Natural killer cell (primary cell): ENCODE results near the gene KLF5. TPM values are rescaled to one million over a fixed set of nuclear protein-coding genes. Genes with fewer than 3 reads are reported as not detected.

ENCODE experiments used
- ATAC-seq, 3 donors: fragments of 150-1000 bp in 2 of 3; fragments of 200-7000 bp in 1 of 3; cut with Tn5 transposase; 1 replicate in 1 of 3; 2 replicates in 2 of 3; pipeline ENCODE4 v1.10.0; 2021; ENCODE audit warnings: mild to moderate bottlenecking in 2 of 3, moderate library complexity in 2 of 3
- DNase-seq, 2 donors: peaks; one replicate each; pipeline versions ENCODE4 v3.0.0 to v3.0.0-alpha.2; 2013 to 2021; ENCODE audit warnings: mixed read lengths in 1 of 2
- H3K27ac ChIP-seq: one replicate; pipeline ENCODE4 v1.5.1; 2013; ENCODE audit warnings: mild to moderate bottlenecking, low read length
- H3K27me3 ChIP-seq: one replicate; pipeline ENCODE4 v1.6.1; 2013; ENCODE audit warnings: low read length; ENCODE audit not compliant: control insufficient read depth, insufficient read depth
- H3K36me3 ChIP-seq: one replicate; pipeline ENCODE4 v1.6.1; 2013; ENCODE audit warnings: low read length; ENCODE audit not compliant: control insufficient read depth, insufficient read depth
- H3K4me1 ChIP-seq: one replicate; pipeline ENCODE4 v1.6.1; 2013; ENCODE audit warnings: low read length; ENCODE audit not compliant: control insufficient read depth, insufficient read depth
- H3K4me3 ChIP-seq: one replicate; pipeline ENCODE4 v1.5.1; 2013; ENCODE audit warnings: low read length
- H3K9me3 ChIP-seq: one replicate; pipeline ENCODE4 v1.6.1; 2013; ENCODE audit warnings: low read length; ENCODE audit not compliant: control insufficient read depth, insufficient read depth
- H3K27ac Mint-ChIP-seq, 2 donors: one replicate each; pipeline ENCODE4 v1.8.0; 2022; ENCODE audit warnings: mild to moderate bottlenecking in 2 of 2, mixed read lengths in 2 of 2, moderate library complexity in 1 of 2
- H3K27me3 Mint-ChIP-seq, 2 donors: one replicate each; pipeline ENCODE4 v1.8.0; 2022; ENCODE audit warnings: low read depth in 2 of 2, mixed read lengths in 2 of 2
- H3K36me3 Mint-ChIP-seq: one replicate; pipeline ENCODE4 v1.8.0; 2022; ENCODE audit warnings: mixed read lengths
- H3K4me1 Mint-ChIP-seq, 2 donors: one replicate each; pipeline ENCODE4 v1.8.0; 2022; ENCODE audit warnings: mixed read lengths in 2 of 2
- H3K4me3 Mint-ChIP-seq: one replicate; pipeline ENCODE4 v1.8.0; 2022; ENCODE audit warnings: mild to moderate bottlenecking, moderate library complexity, mixed read lengths
- H3K9me3 Mint-ChIP-seq, 2 donors: one replicate each; pipeline ENCODE4 v1.8.0; 2022; ENCODE audit warnings: mixed read lengths in 2 of 2
- WGBS: methylation state at CpG from one replicate; pipeline ENCODE4 v1.1.7; 2013; ENCODE audit warnings: missing lambda C conversion rate; ENCODE audit not compliant: insufficient coverage; 5-methylcytosine and 5-hydroxymethylcytosine counted together
- intact Hi-C: fragments of 100-400 bp; cut with micrococcal nuclease; formaldehyde crosslinking; loops from one replicate; pipeline ENCODE4 v1.14.2; 2022
- total RNA-seq, 4 donors: library from RNA; stranded (reverse); fragments of 120-200 nt in 1 of 4; gene quantifications; one replicate each; pipeline versions ENCODE4 v1.2.3 to v1.2.4, GENCODE V29; 2013 to 2022
- TF ChIP-seq, protein P1 (sequence below): fragments of 200-600 bp; IDR thresholded peaks from one replicate; pipeline ENCODE4 v1.8.0; 2022; ENCODE audit warnings: antibody characterized with exemption

KLF5 gene
- total RNA-seq, 3 donors from 2014 or later (not counting 1 experiment from before 2014, with no cell fraction given) = 1.2 to 48.5 (median 2.0) TPM

DNA sequence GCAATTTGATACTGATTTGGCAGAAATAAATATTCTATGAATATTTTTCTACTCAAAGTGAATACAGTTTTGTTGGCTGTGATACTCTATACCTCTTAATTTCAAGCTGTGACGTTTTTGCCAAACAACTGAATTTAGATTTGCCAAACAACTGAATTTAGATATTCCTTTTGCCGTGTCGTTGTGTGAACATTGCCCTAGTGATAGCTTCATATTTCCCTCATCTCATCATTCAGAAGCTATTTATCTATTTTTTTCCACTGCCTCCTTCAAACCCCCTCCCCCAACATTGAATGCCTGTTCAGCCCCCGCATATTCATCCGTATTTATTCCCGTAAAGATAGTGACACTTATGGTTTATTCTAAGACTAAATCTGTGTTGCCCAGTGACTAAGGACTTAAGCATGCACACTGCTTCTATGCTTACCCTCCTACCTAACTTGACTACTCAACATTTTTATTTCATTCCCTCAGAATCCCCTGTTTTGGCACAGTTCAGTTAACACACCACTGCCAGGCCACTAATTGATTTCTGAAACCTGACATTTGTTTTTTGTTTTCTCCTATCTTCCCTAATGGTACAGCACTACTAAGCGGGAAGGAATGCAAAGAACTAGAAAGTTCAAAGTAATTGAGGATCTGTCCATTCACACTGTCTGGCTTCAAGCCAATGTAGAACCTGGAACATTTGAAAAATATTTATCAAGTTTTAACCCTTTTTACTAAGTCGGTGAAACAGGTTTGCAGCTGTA, 2.8 kb upstream of the KLF5 start:
- Histone ChIP-seq H3K27me3 (peaks cover 30% of the 10 kb centered on the region), H3K4me3 (no peak overlapping the region), H3K36me3 (no peaks in the 10 kb centered on the region), H3K4me1 (peaks cover 13% of the 10 kb centered on the region), H3K27ac (no peak overlapping the region), H3K9me3 (no peaks in the 10 kb centered on the region)
- no peak for ATAC-seq
- H3K36me3 Mint-ChIP-seq = no peaks in the 10 kb centered on the region
- DNase-seq = no peak
- TF ChIP-seq, protein P1, sequence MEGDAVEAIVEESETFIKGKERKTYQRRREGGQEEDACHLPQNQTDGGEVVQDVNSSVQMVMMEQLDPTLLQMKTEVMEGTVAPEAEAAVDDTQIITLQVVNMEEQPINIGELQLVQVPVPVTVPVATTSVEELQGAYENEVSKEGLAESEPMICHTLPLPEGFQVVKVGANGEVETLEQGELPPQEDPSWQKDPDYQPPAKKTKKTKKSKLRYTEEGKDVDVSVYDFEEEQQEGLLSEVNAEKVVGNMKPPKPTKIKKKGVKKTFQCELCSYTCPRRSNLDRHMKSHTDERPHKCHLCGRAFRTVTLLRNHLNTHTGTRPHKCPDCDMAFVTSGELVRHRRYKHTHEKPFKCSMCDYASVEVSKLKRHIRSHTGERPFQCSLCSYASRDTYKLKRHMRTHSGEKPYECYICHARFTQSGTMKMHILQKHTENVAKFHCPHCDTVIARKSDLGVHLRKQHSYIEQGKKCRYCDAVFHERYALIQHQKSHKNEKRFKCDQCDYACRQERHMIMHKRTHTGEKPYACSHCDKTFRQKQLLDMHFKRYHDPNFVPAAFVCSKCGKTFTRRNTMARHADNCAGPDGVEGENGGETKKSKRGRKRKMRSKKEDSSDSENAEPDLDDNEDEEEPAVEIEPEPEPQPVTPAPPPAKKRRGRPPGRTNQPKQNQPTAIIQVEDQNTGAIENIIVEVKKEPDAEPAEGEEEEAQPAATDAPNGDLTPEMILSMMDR = no peak
- peaks cover 43 to 48% of the 10 kb centered on the region in 2 donors for H3K27me3 Mint-ChIP-seq
- H3K4me1 Mint-ChIP-seq = peaks cover 19 to 20% of the 10 kb centered on the region in 2 donors
- no peaks in the 10 kb centered on the region for H3K9me3 Mint-ChIP-seq
- intact Hi-C loops = no loop called here
- WGBS = 94% methylated on average over 8 of the region's 8 CpGs
- no peak overlapping the region for H3K27ac Mint-ChIP-seq
- H3K4me3 Mint-ChIP-seq = no peak overlapping the region

DNA sequence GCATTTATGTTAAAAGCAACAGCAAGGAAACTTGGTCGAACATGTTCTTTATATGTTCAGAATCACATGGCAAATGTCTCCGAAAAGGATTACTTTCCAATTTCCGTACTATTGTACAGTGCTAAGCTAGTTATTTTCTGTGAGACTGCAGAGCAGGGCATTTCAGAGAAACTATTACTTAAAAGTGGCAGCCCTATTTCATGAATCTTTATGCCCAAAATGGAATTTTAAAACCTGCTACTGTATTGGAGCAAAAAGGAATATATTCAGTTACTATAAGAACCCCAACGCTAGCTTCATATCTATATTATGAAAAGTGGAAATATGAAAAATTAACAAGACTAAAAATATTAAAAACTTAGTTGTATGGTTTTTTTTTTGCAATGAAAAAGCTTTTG, 2.2 kb upstream of the KLF5 start:
- ATAC-seq (no peak), DNase-seq (no peak)
- Histone ChIP-seq H3K27ac (no peak overlapping the region), H3K36me3 (no peaks in the 10 kb centered on the region), H3K27me3 (peaks cover 31% of the 10 kb centered on the region), H3K4me1 (peaks cover 13% of the 10 kb centered on the region), H3K9me3 (no peaks in the 10 kb centered on the region), H3K4me3 (no peak overlapping the region)
- TF ChIP-seq, protein P1 = no peak
- no peak overlapping the region for H3K4me3 Mint-ChIP-seq
- WGBS = 97% methylated on average over 3 of the region's 4 CpGs
- H3K36me3 Mint-ChIP-seq = no peaks in the 10 kb centered on the region
- intact Hi-C loops = no loop called here
- peaks cover 19 to 20% of the 10 kb centered on the region in 2 donors for H3K4me1 Mint-ChIP-seq
- H3K27ac Mint-ChIP-seq = no peak overlapping the region
- no peaks in the 10 kb centered on the region for H3K9me3 Mint-ChIP-seq
- peaks cover 43 to 54% of the 10 kb centered on the region in 2 donors for H3K27me3 Mint-ChIP-seq

DNA sequence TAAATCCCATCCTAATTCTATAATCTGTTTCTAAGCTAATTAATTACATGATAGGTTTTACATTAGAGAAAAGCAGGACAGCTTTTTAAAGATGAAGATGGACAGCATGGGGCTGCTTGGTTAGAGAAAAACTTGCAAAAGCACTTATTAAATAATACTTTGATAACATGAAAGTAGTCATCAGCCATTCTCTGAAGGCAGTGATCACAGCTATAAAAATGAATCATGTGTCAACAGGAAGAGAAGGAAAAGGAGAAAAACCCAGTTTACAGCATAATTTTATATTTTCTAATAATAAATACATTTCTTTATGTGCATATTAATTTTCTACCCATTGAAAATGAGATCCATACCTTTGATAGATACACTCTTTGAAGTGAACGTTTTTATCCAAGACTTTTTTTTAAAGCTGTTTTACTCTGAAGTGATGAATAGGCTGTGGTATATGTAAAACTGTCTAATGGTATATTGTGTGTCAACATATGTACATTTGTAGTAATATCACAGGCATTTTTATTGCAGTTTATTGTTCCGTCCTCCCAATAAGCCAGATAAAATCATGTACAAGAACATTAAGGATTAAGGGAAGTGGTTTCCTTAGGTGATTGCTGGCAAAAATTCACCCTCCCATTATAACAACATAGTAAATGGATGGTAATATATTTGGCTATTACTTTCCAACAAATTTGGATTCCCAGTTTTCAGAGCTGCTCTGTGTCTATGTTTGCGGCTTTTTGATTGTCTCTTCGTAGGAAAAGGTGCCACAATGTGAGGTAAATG, 1.3 kb upstream of the KLF5 start:
- Mint-ChIP-seq H3K4me1 (peaks cover 19 to 20% of the 10 kb centered on the region in 2 donors), H3K9me3 (no peaks in the 10 kb centered on the region), H3K4me3 (peak overlapping the region; percentile 94), H3K27ac (no peak overlapping the region), H3K36me3 (no peaks in the 10 kb centered on the region), H3K27me3 (peaks cover 52 to 63% of the 10 kb centered on the region in 2 donors)
- Histone ChIP-seq H3K4me3 (no peak overlapping the region), H3K4me1 (peaks cover 13% of the 10 kb centered on the region), H3K27me3 (peaks cover 31% of the 10 kb centered on the region), H3K9me3 (no peaks in the 10 kb centered on the region), H3K36me3 (no peaks in the 10 kb centered on the region), H3K27ac (no peak overlapping the region)
- TF ChIP-seq, protein P1 = no peak
- intact Hi-C loops = no loop called here
- WGBS = 96% methylated on average over 3 of the region's 4 CpGs
- no peak for DNase-seq
- ATAC-seq = no peak
